Fibroblast of skin of right biceps (primary cell): ENCODE data around the gene COL5A1.

Experiments used
- DNase-seq: peaks from one replicate; pipeline ENCODE4 v3.0.0-alpha.2; 2013

COL5A1 gene

DNA sequence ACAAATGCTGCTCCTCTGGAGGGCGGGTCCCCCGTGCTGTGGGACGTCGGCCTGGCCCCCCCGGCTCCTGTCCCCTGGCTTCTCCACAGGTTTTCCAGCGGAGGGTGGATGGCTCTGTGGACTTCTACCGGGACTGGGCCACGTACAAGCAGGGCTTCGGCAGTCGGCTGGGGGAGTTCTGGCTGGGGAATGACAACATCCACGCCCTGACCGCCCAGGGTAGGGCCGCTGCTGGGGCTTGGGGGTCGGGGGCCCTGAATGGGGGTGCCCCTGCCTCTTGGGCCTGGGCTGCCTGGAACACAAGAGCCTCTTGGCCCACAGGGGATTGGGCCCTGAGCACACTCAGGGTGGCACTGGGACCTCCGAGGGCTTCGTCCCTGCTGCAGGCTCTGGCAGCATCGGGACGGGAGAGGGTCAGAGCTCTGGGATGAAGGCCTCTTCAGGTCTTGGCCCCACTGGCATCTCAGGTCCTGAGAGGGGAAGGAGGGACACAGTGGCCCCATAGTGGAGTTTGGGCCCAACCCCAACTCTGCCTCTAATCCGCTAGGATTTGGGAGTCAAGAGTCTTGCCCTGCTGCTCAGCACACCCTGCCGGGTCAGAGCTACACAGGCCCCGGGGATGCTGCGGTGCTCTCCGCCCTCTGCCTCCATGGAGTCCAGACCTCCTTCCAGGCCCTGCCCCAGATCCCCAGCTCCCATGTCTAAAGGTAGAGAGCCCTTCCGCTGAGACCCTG lies 244.2 kb downstream of the COL5A1 start:
- no peak for DNase-seq

DNA sequence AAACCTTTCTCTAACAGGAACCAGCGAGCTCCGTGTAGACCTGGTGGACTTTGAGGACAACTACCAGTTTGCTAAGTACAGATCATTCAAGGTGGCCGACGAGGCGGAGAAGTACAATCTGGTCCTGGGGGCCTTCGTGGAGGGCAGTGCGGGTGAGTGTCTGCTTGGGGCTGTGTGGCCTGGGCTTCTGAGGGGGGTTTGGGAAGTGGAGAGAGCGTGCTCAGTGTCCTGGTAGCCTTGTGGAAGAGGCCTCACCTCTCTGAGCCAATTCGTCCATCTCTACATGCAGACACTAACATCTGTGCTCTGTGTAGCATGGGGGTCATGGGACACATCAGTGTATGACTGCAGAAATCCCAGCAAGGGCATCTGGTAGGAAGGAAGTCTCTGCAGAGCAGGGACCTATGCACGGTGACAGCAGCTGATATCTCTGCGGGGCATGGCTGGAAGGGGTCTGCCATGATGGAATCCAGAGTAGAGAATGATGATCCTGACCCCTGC lies 244.9 kb downstream of the COL5A1 start:
- no peak for DNase-seq

DNA sequence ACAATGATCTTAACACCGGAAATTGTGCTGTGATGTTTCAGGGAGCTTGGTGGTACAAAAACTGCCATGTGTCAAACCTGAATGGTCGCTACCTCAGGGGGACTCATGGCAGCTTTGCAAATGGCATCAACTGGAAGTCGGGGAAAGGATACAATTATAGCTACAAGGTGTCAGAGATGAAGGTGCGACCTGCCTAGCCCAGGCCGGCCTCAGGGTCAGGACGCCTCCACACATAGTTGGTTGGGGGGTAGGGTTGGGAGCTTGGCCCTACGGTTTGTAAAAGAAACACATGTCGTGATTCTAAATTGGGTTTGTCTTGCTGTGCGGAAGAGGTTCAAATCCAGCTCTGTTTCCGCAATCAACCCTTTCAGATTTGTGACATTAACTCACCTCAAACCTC lies 245.6 kb downstream of the COL5A1 start:
- DNase-seq = no peak

- no peak for DNase-seq
These were observed 246.3 kb downstream of the COL5A1 start for GRCh38 chr9:134887686-134888602.

- no peak for DNase-seq
These were observed 247.1 kb downstream of the COL5A1 start for GRCh38 chr9:134888603-134889190.

DNA sequence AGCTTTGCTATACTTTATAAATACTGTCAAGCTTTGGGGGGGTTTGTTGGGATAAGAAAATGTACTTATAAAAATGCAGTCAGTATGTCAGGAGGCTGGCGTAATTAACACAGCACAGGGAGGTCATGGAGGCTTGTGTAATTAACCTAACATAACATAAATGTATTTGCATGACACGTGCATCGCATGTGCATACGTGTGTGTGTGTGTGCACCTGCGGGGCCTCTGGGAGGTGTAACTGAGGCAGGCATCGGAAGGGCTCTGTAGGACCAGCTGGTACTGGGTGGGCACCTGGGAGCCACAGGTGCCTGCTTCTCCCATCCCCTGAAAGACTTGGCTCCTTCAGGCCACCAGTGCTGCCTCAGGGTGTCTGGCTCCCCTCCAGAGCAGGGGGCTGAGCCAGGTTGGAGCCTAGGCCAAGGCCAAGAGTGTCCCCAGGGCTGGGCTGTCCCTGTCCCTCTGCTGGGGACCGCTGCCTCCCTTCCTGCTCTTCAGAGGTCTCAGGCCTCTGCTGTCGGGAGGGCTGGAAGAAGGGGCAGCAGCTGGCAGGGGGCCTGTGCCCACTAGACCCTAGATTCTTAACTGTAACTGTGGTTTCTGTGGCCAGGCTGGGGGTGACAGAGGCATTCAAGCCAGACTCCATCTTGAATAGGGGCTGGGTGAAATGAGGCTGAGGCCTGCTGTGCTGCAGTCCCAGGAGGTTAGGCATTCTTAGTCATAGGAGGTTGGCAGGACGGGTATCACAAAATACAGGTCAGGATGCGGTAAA lies 248.0 kb downstream of the COL5A1 start:
- DNase-seq = no peak

GRCh38 chr9:134890155-134890495 lies 248.5 kb downstream of the COL5A1 start:
- no peak for DNase-seq

GRCh38 chr9:134891053-134891452 lies 249.4 kb downstream of the COL5A1 start:
- DNase-seq = no peak

DNA sequence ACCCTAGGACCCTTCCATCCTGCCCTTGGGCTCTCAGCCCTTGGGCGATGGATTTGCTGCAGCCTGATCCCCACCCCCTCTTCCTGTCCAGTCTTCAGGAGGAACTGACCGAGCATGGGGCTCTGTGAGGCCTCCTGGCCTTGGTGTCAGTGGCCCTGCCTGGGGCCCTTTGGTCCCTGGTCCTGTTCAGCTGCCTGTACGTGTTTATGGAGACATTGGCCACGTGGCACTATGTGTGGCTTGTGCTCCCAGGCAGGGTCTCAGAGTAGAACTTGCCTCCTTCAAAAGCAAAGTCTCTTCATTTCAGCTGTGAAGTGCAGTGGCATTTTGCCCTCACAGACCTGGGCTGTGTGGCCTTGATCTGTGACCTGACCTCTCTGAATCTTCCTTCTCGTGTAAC lies 250.1 kb downstream of the COL5A1 start:
- DNase-seq = no peak

DNA sequence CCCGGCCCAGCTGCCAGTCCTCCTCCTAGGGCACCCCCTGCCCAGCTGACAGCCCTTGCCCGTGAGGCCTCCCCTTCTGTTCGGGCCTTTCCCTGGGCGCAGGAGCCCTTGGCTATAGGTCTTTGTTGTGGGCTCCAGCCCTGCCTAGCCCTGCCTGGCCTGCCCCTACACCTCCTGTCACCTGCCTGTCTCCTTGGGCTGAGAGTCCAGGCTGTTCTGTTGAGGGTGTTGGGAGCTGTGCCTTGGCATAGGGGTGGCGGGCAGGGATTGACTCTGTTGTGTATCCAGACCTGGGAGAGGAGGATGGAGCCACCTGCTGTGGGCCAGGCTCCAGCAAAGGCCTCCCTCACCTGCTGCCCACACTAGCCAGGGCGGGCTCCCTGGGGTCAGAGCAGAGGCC lies 250.6 kb downstream of the COL5A1 start:
- DNase-seq = no peak

DNA sequence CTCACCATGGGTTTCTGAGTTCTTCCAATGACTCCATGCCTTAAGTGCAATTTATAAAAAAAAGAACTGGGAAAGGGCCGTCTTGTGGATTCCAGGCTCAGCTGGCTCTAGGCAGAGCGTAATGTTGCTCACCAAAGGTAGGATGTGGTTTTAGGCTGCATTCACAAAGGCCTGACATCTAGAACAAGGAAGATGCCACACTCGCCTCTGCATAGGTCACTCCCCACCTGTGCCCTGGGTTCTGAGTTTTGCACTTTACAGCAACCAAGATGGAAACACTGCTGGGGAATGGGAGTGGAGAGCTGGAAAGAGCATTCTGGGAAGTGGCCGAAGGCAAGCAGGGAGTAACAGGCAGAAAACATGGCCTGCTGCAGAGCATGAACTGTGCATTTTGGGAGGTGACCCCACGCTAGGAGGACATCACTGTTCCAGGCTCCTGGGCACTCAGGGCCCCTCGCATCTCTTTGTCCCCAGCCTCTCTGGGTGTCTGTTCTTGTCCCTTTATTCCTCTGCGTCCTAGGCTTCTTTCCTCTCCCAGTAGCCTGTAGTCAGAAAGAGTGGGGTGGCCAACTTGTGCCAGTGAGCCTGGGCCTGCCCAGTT lies 251.3 kb downstream of the COL5A1 start:
- no peak for DNase-seq
